Activated CD8-positive, alpha-beta memory T cell treated with anti-CD3 and anti-CD28 coated beads for 24 hours (primary cell): ENCODE measurements around the gene MYO10.
"Not testable (repeated sequence)": the region's sequence is repeated elsewhere in the genome, so short reads cannot be mapped to it uniquely, and the experiment has no call there.

Source experiments
- DNase-seq: peaks from one replicate; pipeline ENCODE4 v3.0.0-alpha.2; 2020

MYO10 gene

DNA sequence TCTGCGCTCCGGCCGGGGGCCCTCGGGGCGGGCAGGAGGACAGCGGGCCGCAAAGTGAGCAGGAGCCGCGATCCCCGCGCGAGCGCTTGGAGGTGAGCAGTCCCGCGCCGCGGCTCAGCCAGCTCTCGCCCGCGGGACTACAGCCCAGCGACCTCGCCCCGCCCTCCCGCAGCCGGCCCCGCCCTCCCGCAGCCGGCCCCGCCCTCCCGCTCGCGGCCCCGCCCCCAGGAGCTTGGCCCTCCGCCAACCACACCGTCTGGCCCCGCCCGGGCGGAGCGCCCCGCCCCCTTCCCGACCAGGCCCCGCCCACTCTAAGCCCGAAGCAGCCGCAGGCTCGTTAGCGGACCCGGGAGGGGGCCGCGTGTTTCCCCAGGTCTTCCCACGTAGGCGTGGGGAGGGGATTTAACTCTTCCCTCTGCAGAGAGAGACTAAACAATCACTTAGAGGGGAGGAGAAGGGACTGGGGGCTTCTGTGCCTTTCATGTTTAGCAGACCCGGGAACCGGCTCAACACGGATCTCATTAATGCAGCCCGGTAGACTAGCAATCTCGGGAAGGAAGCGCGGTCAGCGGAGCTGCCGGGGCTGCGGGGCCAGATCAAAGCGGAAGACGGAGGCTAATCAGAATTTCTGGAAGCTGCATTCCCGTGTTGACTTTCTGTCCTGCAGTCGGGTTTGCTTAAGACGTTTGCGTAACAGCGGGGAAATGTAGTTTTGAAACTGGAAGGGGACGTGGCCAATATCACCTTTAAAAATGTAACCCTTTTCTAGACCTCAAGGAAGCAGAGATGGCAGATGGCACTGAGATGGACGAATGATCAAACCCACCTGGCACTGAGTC, at the start of gene MYO10:
Gene MYO10 (minus strand): TSS at position 139 of the 839 bp plus-strand sequence. CDS start 480 bp downstream, outside the sequence.
- peak; percentile 75 for DNase-seq

DNA sequence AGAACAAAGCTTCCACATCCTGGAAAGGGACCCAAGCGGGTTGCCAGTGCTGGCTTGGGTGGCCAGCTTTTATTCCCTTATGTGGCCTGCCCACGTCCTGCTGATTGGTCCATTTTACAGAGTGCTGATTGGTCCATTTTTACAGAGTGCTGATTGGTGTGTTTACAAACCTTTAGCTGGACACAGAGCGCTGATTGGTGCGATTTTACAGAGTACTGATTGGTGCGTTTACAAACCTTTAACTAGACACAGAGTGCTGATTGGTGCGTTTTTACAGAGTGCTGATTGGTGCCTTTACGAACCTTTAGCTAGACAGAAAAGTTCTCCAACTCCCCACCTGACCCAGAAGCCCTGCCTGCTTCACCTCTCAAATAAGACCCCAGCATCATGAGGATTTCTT, 49.2 kb upstream of the MYO10 start:
- DNase-seq, result not testable (repeated sequence)

GRCh38 chr5:16983972-16984371, 47.9 kb upstream of the MYO10 start:
- DNase-seq, result no peak

GRCh38 chr5:16983022-16983639, 47.0 kb upstream of the MYO10 start:
- DNase-seq, result no peak

GRCh38 chr5:16981700-16982099, 45.6 kb upstream of the MYO10 start:
- DNase-seq, result no peak

GRCh38 chr5:16980983-16981382, 44.9 kb upstream of the MYO10 start:
- no peak for DNase-seq

- DNase-seq, result no peak
These were observed 42.2 kb upstream of the MYO10 start for GRCh38 chr5:16978296-16978695.

DNA sequence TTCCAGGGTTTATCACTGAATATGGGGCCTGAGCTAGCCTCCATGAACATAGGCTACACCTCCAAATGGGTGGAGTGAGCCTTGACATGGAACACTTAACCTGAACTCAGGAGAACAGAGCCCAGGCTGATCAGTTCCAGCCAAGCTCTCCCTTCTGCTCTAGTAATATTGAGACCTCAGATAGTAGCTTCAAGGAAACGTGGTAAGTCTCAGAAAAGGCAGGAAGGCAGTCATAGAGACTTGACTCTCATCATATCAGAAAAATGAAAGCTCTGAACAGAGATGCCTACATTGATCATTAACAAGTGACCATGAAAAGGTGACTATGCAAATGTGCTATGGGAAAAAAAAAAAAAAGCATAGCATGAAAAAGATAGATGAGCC, 40.5 kb upstream of the MYO10 start:
- no peak for DNase-seq

DNA sequence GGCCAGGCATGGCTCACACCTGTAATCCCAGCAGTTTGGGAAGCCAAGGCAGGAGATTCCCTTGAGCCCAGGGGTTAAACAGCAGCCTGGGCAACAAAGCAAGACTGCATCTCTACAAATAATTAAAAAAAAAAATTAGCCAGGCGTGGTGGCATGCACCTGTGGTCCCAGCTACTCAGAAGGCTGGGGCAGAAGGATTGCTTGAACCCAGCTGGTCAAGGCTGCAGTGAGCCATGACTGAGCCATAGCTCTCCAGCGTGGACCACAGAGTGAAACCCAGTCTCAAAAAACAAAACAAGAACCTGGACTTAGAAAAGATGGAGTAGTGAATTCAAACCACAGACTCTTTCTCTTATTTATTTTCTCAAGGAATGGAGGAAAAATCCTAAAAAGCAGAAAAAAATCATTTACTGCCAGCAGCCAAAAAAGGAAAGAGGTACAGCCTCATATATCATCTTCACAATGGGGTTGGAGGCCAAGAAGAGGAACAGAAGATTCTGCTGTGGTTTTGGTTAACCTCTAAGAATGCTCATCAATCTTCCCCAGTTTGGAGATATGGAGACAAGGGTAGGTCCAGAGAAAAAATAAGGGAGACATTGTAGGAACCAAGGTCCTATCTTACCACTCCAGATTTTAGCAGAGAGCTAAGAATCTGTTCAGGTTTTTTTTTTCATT, 40.0 kb upstream of the MYO10 start:
- no peak for DNase-seq

- DNase-seq, result no peak
These were observed 38.9 kb upstream of the MYO10 start for GRCh38 chr5:16974981-16975380.

DNA sequence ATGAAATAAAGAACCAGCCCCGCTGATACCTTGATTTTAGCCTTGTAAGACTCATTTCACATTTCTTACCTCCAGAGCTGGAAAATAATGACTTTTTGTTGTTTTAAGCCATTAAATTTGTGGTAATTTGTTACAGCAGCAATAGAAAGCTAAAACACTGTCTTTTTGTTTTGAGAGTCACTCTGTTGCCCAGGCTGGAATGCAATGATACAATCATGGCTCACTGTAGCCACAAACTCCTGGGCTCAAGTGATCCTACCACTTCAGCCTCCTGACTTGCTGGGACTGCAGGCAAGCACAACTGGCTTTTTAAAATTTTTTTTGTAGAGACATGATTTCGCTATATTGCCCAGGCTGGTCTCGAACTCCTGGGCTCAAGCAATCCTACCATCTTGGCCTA, 34.7 kb upstream of the MYO10 start:
- no peak for DNase-seq

DNA sequence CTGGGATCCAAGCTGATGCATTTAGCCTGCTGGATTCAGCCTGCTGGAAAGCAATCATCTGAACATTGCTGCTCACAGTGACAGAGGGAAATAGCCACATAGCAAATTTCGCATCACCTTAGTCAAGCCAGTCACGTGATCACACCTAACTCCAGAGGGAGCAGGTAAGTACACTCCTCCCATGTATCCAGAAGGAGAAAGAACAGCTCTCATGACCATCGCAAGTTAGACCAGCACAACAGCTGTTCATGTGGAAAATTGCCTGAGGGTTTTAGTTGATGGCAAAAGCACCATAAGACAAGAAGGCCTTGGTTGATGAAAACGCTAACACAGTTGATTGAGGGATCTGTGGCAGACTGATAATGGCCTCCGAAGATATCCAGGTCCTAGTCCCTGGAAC, 34.2 kb upstream of the MYO10 start:
- no peak for DNase-seq

DNA sequence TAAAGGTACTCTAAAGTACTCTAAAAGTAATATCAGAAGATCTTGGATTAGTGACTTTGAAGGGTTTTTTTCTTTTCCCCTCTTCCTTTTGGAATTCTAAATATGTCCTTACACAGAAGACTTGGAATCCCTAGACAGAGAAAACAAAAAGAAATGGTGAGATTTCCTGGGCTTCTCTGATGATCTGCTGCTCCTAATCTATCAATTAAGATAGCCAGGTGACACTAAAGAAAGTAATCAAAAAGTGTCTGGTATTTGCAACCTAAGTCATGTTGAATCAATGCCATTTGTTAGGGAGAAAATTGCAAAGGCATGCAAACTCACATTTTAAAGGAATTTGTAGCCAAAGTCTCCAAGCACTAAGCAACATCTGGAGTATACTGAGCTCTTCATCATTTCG, 29.5 kb upstream of the MYO10 start:
- DNase-seq, result no peak

GRCh38 chr5:16963821-16964220, 27.7 kb upstream of the MYO10 start:
- no peak for DNase-seq

DNA sequence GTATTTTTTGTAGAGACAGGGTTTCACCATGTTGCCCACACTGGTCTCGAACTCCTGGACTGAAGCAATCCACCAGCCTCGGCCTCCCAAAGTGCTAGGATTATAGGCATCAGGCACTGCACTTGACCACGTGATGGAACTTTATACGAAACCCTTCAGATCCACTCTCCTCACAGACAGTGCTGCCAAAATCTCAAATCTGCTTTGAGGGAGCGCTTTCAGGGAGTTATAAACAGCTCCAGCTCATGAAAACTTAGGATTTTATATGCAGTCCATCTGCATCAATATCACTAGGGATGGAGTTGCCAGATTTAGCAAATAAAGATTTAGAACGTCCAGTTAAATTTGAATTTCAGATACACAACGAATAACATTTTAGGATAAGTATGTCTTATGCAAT, 25.0 kb upstream of the MYO10 start:
- DNase-seq, result no peak

- no peak for DNase-seq
These were observed 21.5 kb upstream of the MYO10 start for GRCh38 chr5:16957304-16958196.

DNA sequence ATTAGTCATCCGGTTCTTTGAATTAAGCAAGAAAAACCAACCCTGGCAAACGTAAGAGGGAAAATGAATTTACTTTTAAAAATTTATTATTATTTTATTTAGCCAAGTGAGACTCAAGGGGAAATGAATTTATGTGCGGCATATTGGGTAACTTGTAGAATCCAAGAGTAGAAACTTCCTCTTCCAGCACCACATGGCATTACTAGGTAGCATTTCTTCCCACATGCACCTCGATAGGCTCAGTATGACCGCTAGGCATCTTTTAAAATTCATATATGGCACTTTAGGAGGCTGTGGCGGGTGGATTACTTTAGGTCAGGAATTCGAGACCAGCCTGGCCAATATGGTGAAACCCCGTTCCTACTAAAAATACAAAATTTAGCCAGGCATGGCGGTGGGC, 17.6 kb upstream of the MYO10 start:
- DNase-seq, result no peak

GRCh38 chr5:16952968-16953671, 17.0 kb upstream of the MYO10 start:
- no peak for DNase-seq

DNA sequence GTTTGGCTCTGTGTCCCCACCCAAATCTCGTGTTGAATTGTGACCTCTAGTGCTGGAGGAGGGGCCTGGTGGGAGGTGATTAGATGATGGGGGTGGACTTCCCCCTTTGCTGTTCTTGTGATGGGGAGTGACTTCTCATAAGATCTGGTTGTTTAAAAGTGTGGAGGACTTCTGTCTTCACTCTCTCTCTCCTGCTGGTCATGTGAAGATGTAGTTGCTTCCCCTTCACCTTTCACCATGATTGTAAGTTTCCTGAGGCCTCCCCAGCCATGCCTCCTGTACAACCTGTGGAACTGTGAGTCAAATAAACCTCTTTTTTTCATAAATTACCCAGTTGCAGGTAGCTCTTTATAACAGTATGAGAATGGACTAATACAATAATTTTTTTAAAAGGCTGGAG, 10.6 kb upstream of the MYO10 start:
- DNase-seq, result no peak

- no peak for DNase-seq
These were observed 8.9 kb upstream of the MYO10 start for GRCh38 chr5:16944816-16945562.

DNA sequence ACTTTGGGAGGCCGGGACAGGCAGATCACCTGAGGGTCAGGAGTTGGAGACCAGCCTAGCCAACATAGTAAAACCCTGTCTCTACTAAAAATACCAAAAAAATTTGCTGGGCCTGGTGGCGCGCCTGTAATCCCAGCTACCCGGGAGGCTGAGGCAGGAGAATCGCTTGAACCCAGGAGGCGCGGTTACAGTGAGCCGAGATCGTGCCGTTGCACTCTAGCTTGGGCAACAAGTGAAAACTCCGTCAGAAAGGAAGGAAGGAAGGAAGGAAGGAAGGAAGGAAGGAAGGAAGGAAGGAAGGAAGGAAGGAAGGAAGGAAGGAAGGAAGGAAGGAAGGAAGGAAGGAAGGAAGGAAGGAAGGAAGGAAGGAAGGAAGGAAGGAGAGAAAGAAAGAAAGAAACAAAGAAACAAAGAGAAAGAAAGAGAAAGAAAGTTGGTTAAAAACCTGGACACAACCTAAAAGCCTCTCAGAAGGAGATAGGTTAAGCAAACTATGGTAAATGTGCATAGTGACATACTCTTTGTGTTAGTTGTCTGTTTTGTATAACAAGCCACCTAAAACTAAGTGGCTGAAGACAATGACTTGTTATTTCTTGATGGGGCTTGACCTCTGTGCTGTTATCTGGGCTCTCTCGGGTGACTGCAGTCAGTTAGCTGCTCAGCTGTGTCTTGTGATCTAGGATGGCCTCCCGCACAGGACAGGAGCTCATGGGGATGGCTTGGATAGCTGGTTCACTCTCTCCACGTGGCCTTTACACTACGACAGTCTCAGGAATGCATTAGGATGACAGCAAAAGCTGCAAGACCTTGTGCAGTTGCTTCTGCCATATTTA, 8.0 kb upstream of the MYO10 start:
- DNase-seq, result no peak
